Activated B cell treated with CpG ODN at 0.5 μM for 24 hours (primary cell): ENCODE data around the gene WDR1. TPM values are rescaled to one million over a fixed set of nuclear protein-coding genes. Genes with fewer than 3 reads are reported as not detected.

Experiments
- ATAC-seq: fragments of 200-7000 bp; cut with Tn5 transposase; one replicate; pipeline ENCODE4 v1.10.0; 2021; ENCODE audit warnings: low read depth, mild to moderate bottlenecking, moderate library complexity
- CTCF ChIA-PET: fragments of 350-600 bp; sonication (Branson Sonifier 250); formaldehyde crosslinking; loops from one replicate; lab custom pipeline; 2021; ENCODE audit warnings: antibody characterized with exemption; lab: Charles Lee
- POLR2A ChIA-PET: fragments of 350-600 bp; sonication (Branson Sonifier 250); formaldehyde crosslinking; loops from one replicate; lab custom pipeline; 2021; ENCODE audit warnings: antibody characterized with exemption; lab: Charles Lee
- DNase-seq: peaks from one replicate; pipeline ENCODE4 v3.0.0; 2022
- H3K27ac Mint-ChIP-seq: one replicate; pipeline ENCODE4 v1.8.0; 2020; ENCODE audit warnings: mixed read lengths
- H3K27me3 Mint-ChIP-seq: one replicate; pipeline ENCODE4 v1.8.0; 2021; ENCODE audit warnings: mixed read lengths
- H3K36me3 Mint-ChIP-seq: one replicate; pipeline ENCODE4 v1.8.0; 2021; ENCODE audit warnings: low read depth, mixed read lengths
- H3K4me1 Mint-ChIP-seq: one replicate; pipeline ENCODE4 v1.8.0; 2021; ENCODE audit warnings: mixed read lengths
- H3K4me3 Mint-ChIP-seq: one replicate; pipeline ENCODE4 v1.8.0; 2020; ENCODE audit warnings: mild to moderate bottlenecking, mixed read lengths
- H3K9me3 Mint-ChIP-seq: one replicate; pipeline ENCODE4 v1.8.0; 2020; ENCODE audit warnings: mixed read lengths
- intact Hi-C: fragments of 100-400 bp; cut with micrococcal nuclease; formaldehyde crosslinking; loops from one replicate; pipeline ENCODE4 v1.15.1; 2024
- total RNA-seq: library from RNA; stranded (reverse); gene quantifications from 2 replicates; pipeline ENCODE4 v1.2.3, GENCODE V29; 2022
- TF ChIP-seq, protein P1 (sequence below): fragments of 200-600 bp; IDR thresholded peaks from one replicate; pipeline ENCODE4 v1.8.0; 2022; ENCODE audit warnings: antibody characterized with exemption, mild to moderate bottlenecking

WDR1 gene
- total RNA-seq, 1 donor from 2014 or later, result 337 TPM

DNA sequence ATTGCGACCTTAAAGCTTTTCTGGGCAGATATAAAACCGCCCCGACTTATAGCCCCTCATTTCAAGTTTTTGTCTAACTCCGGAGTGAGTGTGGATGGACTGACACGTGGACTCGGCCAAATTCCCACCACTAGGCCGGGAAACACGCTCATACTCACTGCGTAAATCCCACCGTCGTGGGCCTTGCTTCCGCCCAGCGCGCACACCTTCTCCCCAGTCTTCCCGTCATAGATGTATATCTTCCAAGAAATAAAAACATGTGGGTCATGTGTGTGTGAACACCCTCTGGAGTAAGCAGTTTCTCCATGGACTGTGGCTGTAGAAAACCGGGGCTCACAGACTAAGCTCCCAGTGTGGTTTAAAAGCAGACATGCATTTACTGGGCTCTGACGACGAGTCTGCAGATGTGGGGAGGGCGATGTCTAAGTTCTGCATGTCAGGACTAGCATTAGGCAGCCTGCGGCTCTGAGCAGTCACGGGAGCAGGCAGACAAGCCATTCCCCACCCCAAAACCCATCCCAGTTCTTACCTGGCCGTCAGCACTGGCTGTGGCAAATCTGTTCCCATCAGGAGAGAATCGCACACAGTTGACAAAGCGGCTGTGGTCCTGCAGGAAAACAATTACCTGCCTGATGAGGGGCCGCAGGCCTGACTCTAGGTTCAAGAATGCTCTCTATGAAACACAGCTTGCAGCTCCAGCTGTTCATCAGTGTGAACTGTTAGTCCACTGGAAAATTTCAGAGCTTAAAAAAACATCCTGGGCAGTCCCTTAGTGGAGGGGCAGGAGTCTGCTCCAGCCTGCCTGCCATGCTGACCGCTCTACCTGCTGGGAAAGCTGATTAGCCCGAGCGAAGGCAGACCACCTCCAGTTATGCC is 28.2 kb downstream of the WDR1 start:
- no peak for DNase-seq
- no peaks in the 10 kb centered on the region for H3K9me3 Mint-ChIP-seq
- no peaks in the 10 kb centered on the region for H3K27me3 Mint-ChIP-seq
- ChIA-PET POLR2A (no interaction called here), CTCF (no interaction called here)
- no peak overlapping the region for H3K27ac Mint-ChIP-seq
- TF ChIP-seq, protein P1, sequence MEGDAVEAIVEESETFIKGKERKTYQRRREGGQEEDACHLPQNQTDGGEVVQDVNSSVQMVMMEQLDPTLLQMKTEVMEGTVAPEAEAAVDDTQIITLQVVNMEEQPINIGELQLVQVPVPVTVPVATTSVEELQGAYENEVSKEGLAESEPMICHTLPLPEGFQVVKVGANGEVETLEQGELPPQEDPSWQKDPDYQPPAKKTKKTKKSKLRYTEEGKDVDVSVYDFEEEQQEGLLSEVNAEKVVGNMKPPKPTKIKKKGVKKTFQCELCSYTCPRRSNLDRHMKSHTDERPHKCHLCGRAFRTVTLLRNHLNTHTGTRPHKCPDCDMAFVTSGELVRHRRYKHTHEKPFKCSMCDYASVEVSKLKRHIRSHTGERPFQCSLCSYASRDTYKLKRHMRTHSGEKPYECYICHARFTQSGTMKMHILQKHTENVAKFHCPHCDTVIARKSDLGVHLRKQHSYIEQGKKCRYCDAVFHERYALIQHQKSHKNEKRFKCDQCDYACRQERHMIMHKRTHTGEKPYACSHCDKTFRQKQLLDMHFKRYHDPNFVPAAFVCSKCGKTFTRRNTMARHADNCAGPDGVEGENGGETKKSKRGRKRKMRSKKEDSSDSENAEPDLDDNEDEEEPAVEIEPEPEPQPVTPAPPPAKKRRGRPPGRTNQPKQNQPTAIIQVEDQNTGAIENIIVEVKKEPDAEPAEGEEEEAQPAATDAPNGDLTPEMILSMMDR, result no peak
- no peak overlapping the region for H3K4me3 Mint-ChIP-seq
- intact Hi-C loops, result no loop called here
- ATAC-seq, result no peak
- H3K36me3 Mint-ChIP-seq, result peaks cover 92% of the 10 kb centered on the region
- H3K4me1 Mint-ChIP-seq, result peaks cover 5% of the 10 kb centered on the region

DNA sequence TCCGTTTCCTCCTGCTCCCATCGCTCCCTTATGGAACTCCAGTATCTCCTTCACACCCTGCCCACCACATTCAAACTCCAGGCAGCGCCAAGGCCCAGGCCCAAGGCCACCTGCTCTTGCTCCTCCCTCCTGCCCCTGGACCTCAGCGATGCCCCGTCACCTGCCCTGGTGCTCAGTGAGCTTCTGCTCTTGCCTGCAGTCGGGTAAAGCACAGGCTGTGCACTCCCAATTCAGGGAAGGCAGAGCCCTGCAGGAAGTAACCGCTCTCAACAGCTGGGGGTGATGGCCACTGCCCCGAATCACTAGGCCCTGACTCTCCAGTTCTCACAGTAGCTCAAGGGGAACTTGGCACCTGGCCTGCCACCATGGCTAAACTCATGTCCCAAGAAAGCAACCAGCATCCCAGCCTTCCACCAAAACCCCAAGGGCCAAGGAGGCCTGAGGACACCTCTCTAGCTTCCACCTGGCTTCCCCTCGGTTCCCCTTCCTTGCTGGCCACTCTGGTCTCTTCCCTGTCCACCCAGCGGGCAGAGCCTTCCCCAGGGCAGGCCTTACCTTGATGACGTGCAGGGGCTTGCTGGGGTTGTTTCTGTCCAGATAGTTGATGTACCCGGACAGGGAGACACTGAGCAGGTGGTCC is 29.3 kb downstream of the WDR1 start:
- no peaks in the 10 kb centered on the region for H3K4me1 Mint-ChIP-seq
- ChIA-PET POLR2A (no interaction called here), CTCF (no interaction called here)
- no peak overlapping the region for H3K27ac Mint-ChIP-seq
- DNase-seq (no peak), ATAC-seq (no peak)
- H3K36me3 Mint-ChIP-seq, result peaks cover 92% of the 10 kb centered on the region
- TF ChIP-seq, protein P1, result no peak
- no peak overlapping the region for H3K4me3 Mint-ChIP-seq
- intact Hi-C loops, result no loop called here
- H3K27me3 Mint-ChIP-seq, result no peaks in the 10 kb centered on the region
- no peaks in the 10 kb centered on the region for H3K9me3 Mint-ChIP-seq

DNA sequence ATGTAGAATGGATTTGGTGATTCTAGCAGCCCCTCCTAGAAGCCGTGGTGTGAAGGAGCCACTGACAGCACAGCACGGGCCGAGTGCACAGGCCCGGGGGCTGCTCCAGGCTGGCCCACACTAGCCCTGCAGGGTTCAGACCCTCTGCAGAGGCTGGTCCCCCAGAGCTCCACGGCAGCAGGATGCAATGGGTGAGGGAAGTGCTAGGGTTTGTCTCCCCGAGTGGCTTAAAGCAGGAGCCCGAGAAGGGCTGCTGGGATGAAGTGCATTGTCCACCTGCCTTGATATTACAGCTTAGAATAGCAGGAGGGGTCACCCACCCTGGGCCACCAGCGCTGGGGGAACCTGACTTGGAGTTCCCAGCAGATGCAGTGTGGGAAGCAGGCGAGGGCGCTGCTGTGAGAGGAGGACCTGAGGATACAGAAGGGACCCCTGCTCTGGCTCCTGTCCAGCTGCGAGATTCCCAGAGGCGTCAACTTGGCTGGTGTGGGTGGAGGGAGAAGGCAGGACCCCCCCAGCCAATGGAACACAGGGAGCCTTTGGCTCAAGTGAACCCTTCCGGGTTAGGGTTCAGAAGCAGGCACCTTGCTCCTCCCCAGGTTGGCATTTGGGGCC is 30.0 kb downstream of the WDR1 start:
- no peaks in the 10 kb centered on the region for H3K27me3 Mint-ChIP-seq
- CTCF ChIA-PET, result no interaction called here
- intact Hi-C loops, result no loop called here
- H3K4me3 Mint-ChIP-seq, result no peak overlapping the region
- ATAC-seq, result no peak
- peaks cover 92% of the 10 kb centered on the region for H3K36me3 Mint-ChIP-seq
- no peaks in the 10 kb centered on the region for H3K4me1 Mint-ChIP-seq
- no peak for DNase-seq
- TF ChIP-seq, protein P1, result no peak
- no peaks in the 10 kb centered on the region for H3K9me3 Mint-ChIP-seq
- no peak overlapping the region for H3K27ac Mint-ChIP-seq
- POLR2A ChIA-PET, result no interaction called here

DNA sequence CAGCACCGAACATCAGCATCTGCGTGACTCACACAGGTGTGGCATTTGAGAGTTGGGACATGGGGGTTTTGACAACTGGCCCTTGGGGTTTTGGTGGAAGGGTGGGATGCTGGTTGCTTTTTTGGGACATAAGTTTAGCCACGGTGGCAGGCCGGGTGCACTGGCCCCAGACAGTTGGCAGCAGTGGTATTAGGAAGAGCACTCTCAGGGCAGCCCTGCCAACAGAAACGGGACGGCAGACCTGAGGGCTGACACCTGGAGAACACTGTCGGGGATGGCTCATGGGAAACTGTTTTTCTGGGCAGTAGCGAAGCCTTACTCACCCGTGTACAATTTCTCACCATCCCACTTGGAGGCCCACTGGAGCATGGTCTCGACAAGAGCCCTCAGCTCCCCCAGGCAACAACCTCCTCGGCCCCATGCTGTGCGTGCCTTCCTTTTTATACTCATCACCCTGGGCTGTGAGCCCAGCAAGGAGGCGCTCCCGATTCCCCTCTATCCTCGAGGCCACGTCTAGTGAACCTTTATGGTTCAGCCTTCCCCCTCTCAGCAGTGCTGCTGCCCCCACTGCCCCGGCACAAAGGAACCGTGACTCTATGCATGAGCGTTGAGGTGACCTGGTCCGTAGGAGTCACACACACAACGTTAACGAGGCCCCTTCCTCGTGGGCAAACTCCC is 30.6 kb downstream of the WDR1 start:
- H3K27ac Mint-ChIP-seq, result no peak overlapping the region

More for the DNA sequence above, 30.6 kb downstream of the WDR1 start:
- ATAC-seq (no peak), DNase-seq (no peak)
- TF ChIP-seq, protein P1, result no peak
- H3K4me1 Mint-ChIP-seq, result no peaks in the 10 kb centered on the region
- ChIA-PET POLR2A (no interaction called here), CTCF (no interaction called here)
- intact Hi-C loops, result no loop called here
- H3K9me3 Mint-ChIP-seq, result no peaks in the 10 kb centered on the region
- no peak overlapping the region for H3K4me3 Mint-ChIP-seq
- peaks cover 91% of the 10 kb centered on the region for H3K36me3 Mint-ChIP-seq
- no peaks in the 10 kb centered on the region for H3K27me3 Mint-ChIP-seq
